C1 segment of cervical spinal cord (tissue), 14 donors: ENCODE data around the gene DYDC1.
"Not testable (repeated sequence)": the region's sequence is repeated elsewhere in the genome, so short reads cannot be mapped to it uniquely, and the experiment has no call there.

Source experiments
- DNase-seq, 14 donors: peaks; one replicate each; lab custom pipeline; 2025; lab: John Stamatoyannopoulos, UW

Gene DYDC1

DNA sequence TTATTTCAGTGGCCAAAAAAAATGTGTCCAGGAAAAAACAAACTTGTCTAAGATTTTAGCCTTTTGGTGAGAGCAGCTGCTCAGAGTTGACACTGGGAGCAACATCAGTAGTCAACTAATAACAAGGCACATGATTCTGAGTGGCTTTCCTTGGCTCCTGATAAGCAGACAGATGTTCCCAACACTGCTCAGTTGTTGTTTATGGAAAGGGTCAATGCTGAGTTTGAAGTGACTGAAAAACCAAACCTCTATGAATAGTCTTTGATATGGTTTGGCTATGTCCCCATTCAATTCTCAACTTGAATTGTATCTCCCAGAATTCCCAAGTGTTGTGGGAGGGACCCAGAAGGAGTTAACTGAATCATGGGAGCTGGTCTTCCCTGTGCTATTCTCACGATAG, 12.3 kb downstream of the DYDC1 start:
- DNase-seq: no peak

- no peak for DNase-seq
These were observed 22.6 kb downstream of the DYDC1 start for GRCh38 chr10:80333983-80334382.

DNA sequence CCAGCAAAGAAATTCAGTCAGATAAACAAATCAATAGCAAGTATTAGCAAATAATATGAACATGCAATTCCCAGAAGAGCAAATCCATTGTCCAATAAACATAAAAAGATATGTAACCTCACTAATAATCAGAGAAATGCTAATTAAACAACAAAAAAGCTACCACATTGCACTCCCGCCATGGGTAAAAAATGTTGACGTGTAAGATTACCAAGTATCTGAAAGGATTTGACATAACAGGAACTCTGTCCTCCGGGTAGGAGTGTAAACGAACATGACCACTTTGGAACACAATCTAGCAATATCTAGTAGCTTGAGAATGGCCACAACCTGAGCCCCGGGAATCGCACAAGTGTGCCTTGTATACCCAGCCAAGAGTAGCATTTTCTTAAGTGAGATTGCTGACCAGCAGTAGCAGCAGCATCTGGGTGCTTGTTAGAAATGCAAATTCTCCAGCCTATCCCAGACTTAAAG, 31.6 kb downstream of the DYDC1 start:
- no peak for DNase-seq

DNA sequence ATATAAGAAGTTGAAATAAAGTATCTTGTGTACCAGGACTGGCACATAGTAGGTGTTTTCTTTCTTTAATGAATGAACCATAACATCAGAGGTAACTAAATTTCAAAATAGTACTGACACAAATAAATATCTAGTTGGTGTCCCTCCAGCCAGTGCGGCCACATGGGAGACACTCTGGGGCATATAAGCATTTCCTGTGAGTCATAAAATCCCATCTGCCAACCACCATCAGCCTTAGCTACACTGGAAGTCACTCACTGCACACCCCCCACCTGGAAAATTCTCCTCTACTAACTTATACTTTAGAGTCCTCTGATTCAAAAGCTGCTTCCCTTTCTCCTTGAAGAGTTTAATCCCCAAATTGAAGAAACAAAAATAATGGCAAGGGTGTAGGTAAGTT, 32.5 kb downstream of the DYDC1 start:
- DNase-seq: no peak

GRCh38 chr10:80323311-80323710, 33.2 kb downstream of the DYDC1 start:
- DNase-seq: no peak

- no peak for DNase-seq
These were observed 33.8 kb downstream of the DYDC1 start for GRCh38 chr10:80322711-80323110.

GRCh38 chr10:80322158-80322557, 34.4 kb downstream of the DYDC1 start:
- no peak for DNase-seq

DNA sequence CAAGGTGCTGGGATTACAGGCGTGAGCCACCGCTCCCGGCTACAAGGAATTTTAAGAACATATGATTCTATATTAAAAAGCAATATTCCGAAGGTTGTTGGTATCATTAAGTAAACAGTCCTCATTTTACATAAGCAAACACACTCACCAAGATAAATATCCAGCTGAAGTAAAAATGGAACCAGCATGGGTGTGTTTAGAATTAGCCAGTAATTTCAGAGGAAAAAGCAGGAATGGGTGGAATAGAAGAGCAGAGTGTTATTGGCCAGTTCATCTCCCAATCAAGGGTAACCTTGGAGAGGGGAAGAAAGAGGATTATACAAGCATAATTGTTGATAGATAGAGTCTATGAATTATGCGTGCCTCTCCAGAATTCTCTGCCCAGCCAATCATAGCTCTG, 35.4 kb downstream of the DYDC1 start:
- no peak for DNase-seq

GRCh38 chr10:80320377-80320776, 36.2 kb downstream of the DYDC1 start:
- no peak for DNase-seq

GRCh38 chr10:80319725-80320290, 36.7 kb downstream of the DYDC1 start:
- no peak for DNase-seq

DNA sequence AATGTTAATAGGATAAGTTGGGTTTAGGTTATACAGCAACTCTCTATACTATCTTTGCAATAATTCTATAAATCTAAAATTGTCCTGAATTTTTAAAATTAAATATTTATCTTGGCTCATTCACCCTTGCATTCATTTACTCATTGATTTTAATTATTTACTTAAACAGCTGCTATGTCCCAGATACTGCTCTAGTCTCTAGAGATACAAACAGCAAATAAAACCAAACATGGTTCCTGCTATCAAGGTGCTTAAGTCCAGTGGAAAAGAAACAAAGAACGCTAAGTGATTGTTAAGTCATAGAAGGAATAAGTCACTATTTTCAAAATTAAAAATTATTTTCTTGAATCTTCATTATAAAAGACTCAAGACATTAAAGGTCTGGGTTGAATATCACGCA, 37.2 kb downstream of the DYDC1 start:
- DNase-seq: no peak

- no peak for DNase-seq
These were observed 37.8 kb downstream of the DYDC1 start for GRCh38 chr10:80318742-80319141.

DNA sequence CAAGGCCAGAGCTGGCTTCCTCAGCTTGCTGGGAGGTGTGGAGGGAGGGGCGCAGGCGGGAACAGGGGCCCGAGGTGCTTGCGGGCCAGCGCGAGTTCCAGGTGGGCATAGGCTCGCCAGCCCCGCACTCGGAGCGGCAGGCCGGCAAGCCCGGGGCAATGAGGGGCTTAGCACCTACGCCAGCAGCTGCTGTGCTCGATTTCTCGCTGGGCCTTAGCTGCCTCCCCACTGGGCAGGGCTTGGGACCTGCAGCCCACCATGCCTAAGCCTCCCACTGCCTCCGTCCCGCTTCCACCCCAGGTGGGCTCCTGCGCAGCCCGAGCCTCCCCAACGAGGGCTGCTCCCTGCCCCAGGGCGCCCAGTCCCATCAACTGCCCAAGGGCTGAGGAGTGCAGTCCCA, 41.2 kb downstream of the DYDC1 start:
- no peak for DNase-seq

DNA sequence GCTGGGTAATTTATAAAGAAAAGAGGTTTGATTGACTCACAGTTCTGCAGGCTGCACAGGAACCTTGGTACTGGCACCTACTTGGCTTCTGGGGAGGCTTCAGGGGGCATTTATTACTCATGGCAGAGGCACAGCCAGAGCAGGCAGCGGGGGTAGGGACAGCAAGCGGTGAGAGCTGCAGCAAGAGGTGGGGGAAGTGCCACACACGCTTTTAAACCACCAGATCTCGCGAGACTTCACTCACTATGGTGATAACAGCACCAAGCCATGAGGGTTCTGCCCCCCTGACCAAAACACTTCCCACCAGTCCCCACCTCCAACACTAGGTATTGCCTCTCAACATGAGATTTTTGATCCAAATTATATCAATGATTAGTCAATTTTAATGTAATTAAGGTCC, 43.0 kb downstream of the DYDC1 start:
- no peak for DNase-seq

DNA sequence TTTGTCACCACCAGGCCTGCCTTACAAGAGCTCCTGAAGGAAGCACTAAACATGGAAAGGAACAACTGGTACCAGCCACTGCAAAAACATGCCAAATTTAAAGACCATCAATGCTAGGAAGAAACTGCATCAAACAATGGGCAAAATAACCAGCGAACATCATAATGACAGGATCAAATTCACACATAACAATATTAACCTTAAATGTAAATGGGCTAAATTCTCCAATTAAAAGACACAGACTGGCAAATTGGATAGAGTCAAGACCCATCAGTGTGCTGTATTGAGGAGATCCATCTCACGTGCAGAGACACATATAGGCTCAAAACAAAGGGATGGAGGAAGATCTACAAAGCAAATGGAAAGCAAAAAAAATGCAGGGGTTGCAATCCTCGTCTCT, 50.6 kb downstream of the DYDC1 start:
- DNase-seq: not testable (repeated sequence)

GRCh38 chr10:80296942-80297341, 59.6 kb downstream of the DYDC1 start:
- no peak for DNase-seq

- no peak for DNase-seq
These were observed 63.8 kb downstream of the DYDC1 start for GRCh38 chr10:80292607-80293239.

GRCh38 chr10:80290474-80291220, 65.9 kb downstream of the DYDC1 start:
- no peak for DNase-seq

DNA sequence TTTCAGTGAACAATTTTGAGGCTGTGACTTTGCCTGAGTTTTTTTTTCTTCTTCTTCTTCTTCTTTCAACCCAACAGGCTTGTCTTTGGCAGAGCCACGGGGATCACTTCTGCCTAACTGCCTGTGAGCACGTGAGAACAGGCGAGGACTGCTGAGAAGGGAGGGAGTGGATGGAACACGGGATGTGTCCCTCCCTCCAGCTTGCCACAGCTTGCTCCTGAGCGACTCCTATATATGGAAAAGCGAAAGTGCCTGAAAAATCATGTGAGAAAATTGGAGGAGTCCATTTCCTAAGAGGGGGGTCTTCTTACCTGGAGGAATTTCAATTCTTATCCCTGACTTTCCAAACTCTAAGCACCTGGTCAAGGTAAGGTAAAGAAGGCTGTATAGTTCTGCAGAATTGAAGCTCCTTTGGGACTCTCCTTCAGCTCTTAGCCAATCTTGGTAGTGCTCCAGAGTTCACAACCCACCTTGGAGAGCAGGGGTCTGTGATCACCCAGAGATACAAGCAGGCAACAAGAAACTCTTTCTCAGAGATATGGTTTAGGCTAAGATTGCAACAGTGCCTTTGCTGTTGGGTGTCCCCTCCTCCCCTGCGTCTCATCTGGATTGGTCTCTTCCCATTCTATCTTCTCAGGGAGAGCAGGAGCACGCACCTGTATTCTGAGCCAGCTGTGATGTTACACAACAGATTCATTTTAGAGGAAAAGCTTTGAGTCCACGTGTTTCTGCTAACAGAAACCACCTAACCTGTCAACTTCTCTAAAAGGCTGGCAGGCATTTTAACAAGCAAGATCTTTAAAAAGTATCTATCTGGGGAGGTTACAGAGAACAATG, 66.9 kb downstream of the DYDC1 start, which contains the start of gene MAT1A:
MAT1A (minus strand) TSS at position 208 of the 837 bp plus-strand sequence. CDS start 235 bp downstream, outside the sequence.
- no peak for DNase-seq

DNA sequence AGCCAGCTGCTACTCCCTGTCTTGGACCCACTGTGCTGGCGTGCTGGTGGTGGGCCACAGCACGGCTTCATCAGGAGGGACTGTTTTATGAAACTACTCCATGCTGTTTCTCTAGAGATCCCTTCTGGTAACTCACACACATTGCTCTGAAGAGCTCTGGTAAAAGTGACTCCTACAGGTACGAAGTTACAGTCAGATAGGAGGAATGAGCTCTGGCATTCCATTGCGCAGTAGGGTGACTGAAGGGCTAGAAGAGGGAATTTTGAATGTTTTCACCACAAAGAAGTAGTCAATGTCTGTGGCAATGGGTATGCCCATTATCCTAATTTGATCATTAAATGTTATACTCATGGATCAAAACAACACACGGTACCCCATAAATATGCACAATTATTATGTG, 67.7 kb downstream of the DYDC1 start:
- DNase-seq: no peak
